Measurements from ENCODE around the gene SLC39A6. TPM values are rescaled to one million over a fixed set of nuclear protein-coding genes. Genes with fewer than 3 reads are reported as not detected.

The SLC39A6 gene, protein sequence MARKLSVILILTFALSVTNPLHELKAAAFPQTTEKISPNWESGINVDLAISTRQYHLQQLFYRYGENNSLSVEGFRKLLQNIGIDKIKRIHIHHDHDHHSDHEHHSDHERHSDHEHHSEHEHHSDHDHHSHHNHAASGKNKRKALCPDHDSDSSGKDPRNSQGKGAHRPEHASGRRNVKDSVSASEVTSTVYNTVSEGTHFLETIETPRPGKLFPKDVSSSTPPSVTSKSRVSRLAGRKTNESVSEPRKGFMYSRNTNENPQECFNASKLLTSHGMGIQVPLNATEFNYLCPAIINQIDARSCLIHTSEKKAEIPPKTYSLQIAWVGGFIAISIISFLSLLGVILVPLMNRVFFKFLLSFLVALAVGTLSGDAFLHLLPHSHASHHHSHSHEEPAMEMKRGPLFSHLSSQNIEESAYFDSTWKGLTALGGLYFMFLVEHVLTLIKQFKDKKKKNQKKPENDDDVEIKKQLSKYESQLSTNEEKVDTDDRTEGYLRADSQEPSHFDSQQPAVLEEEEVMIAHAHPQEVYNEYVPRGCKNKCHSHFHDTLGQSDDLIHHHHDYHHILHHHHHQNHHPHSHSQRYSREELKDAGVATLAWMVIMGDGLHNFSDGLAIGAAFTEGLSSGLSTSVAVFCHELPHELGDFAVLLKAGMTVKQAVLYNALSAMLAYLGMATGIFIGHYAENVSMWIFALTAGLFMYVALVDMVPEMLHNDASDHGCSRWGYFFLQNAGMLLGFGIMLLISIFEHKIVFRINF
- 53.6 and 59.6 TPM in 2 replicates for total RNA-seq
- polyA plus RNA-seq: 46.6 and 48.3 TPM in 2 replicates

- peak; percentile 98 for DNase-seq (ENCODE audit: low spot score)
- no peaks in the 10 kb centered on the region for H3K9me3 ChIP-seq (ENCODE audit: low read depth)
- H3K27ac ChIP-seq: peak within 1 kb of the TSS; percentile 100
- H3K36me3 ChIP-seq (replicated peaks; ENCODE audit: insufficient read depth, low read depth): no peaks in the 10 kb centered on the region
- H3K4me2 ChIP-seq: peak within 1 kb of the TSS; percentile 93
- peak within 1 kb of the TSS; percentile 99 for H2AFZ ChIP-seq
- WGBS (ENCODE audit: low lambda C conversion rate, missing lambda C conversion rate): 1% methylated on average over 68 of the region's 69 CpGs
- peaks cover 75% of the 10 kb centered on the region for H3K79me2 ChIP-seq
- H3K4me1 ChIP-seq (ENCODE audit: insufficient read depth): peaks cover 22% of the 10 kb centered on the region
- no peaks in the 10 kb centered on the region for H3K27me3 ChIP-seq
- peaks cover 13% of the 10 kb centered on the region for H4K20me1 ChIP-seq (ENCODE audit: insufficient read depth, poor library complexity, severe bottlenecking)
- no peaks in the 10 kb centered on the region for H3K9me2 ChIP-seq (replicated peaks; ENCODE audit: insufficient read depth)
- peak within 1 kb of the TSS; percentile 89 for H3K4me3 ChIP-seq
- TF ChIP-seq, protein P1, sequence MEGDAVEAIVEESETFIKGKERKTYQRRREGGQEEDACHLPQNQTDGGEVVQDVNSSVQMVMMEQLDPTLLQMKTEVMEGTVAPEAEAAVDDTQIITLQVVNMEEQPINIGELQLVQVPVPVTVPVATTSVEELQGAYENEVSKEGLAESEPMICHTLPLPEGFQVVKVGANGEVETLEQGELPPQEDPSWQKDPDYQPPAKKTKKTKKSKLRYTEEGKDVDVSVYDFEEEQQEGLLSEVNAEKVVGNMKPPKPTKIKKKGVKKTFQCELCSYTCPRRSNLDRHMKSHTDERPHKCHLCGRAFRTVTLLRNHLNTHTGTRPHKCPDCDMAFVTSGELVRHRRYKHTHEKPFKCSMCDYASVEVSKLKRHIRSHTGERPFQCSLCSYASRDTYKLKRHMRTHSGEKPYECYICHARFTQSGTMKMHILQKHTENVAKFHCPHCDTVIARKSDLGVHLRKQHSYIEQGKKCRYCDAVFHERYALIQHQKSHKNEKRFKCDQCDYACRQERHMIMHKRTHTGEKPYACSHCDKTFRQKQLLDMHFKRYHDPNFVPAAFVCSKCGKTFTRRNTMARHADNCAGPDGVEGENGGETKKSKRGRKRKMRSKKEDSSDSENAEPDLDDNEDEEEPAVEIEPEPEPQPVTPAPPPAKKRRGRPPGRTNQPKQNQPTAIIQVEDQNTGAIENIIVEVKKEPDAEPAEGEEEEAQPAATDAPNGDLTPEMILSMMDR (IDR thresholded peaks at IDR 0.05; ENCODE audit: poor library complexity): no peak
- no peak for TF ChIP-seq EZH2phosphoT487 (IDR thresholded peaks at IDR 0.05; ENCODE audit: low read depth, severe bottlenecking, unreplicated experiment)
- TF ChIP-seq EZH2 (IDR thresholded peaks at IDR 0.05; ENCODE audit: borderline replicate concordance): no peak
Observed at GRCh38 chr18:36129300-36130038, at the start of gene SLC39A6, which contains the start of gene ELP2. SLC39A6 (minus strand) TSS chr18:36129340; CDS start chr18:36127007, 2,333 bp downstream. ELP2 (plus strand) TSS chr18:36129899; CDS start chr18:36129934, 35 bp downstream.

- WGBS (ENCODE audit: low lambda C conversion rate, missing lambda C conversion rate): 99% methylated on average over 3 of the region's 3 CpGs
Observed at GRCh38 chr18:36177913-36178312, 48.8 kb upstream of the SLC39A6 start.

GRCh38 chr18:36176711-36177110, 47.6 kb upstream of the SLC39A6 start:
- Histone ChIP-seq H3K4me2 (no peak overlapping the region), H2AFZ (no peak overlapping the region), H3K4me1 (ENCODE audit: insufficient read depth) (peaks cover 11% of the 10 kb centered on the region), H3K9me3 (ENCODE audit: low read depth) (no peaks in the 10 kb centered on the region), H3K27me3 (no peaks in the 10 kb centered on the region), H3K4me3 (no peak overlapping the region), H4K20me1 (ENCODE audit: insufficient read depth, poor library complexity, severe bottlenecking) (no peaks in the 10 kb centered on the region), H3K27ac (peak overlapping the region; percentile 91), H3K9me2 (replicated peaks; ENCODE audit: insufficient read depth) (no peaks in the 10 kb centered on the region), H3K36me3 (replicated peaks; ENCODE audit: insufficient read depth, low read depth) (no peaks in the 10 kb centered on the region), H3K79me2 (no peaks in the 10 kb centered on the region)
- DNase-seq (ENCODE audit: low spot score): no peak
- TF ChIP-seq EZH2 (IDR thresholded peaks at IDR 0.05; ENCODE audit: borderline replicate concordance) (no peak), EZH2phosphoT487 (IDR thresholded peaks at IDR 0.05; ENCODE audit: low read depth, severe bottlenecking, unreplicated experiment) (no peak)
- TF ChIP-seq, protein P1 (IDR thresholded peaks at IDR 0.05; ENCODE audit: poor library complexity): no peak
- WGBS (ENCODE audit: low lambda C conversion rate, missing lambda C conversion rate): 95% methylated on average over 9 of the region's 9 CpGs

More at GRCh38 chr18:36177913-36178312, 48.8 kb upstream of the SLC39A6 start:
- no peaks in the 10 kb centered on the region for H3K27me3 ChIP-seq
- H3K9me3 ChIP-seq (ENCODE audit: low read depth): no peaks in the 10 kb centered on the region
- H3K4me3 ChIP-seq: no peak overlapping the region
- H3K36me3 ChIP-seq (replicated peaks; ENCODE audit: insufficient read depth, low read depth): no peaks in the 10 kb centered on the region
- peaks cover 11% of the 10 kb centered on the region for H3K4me1 ChIP-seq (ENCODE audit: insufficient read depth)
- H3K79me2 ChIP-seq: no peaks in the 10 kb centered on the region
- no peak for DNase-seq (ENCODE audit: low spot score)
- peak overlapping the region; percentile 91 for H3K27ac ChIP-seq
- H4K20me1 ChIP-seq (ENCODE audit: insufficient read depth, poor library complexity, severe bottlenecking): no peaks in the 10 kb centered on the region
- H3K4me2 ChIP-seq: no peak overlapping the region
- H2AFZ ChIP-seq: no peak overlapping the region
- TF ChIP-seq, protein P1 (IDR thresholded peaks at IDR 0.05; ENCODE audit: poor library complexity): no peak
- TF ChIP-seq EZH2 (IDR thresholded peaks at IDR 0.05; ENCODE audit: borderline replicate concordance) (no peak), EZH2phosphoT487 (IDR thresholded peaks at IDR 0.05; ENCODE audit: low read depth, severe bottlenecking, unreplicated experiment) (no peak)
- no peaks in the 10 kb centered on the region for H3K9me2 ChIP-seq (replicated peaks; ENCODE audit: insufficient read depth)
